HL-60 (cell line): ENCODE measurements around the gene STARD9.

Experiments
- DNase-seq, 2 experiments: peaks; one replicate each; pipeline ENCODE4 v3.0.0-alpha.2; 2010 to 2020; ENCODE audit warnings: low read depth in 1 of 2, low spot score in 1 of 2
- H3K27ac ChIP-seq: fragments of 250-450 bp; sonication (Bioruptor Pico); replicated peaks from 2 replicates; pipeline ENCODE4 v1.5.1; 2020; ENCODE audit warnings: mild to moderate bottlenecking, moderate library complexity
- H3K27me3 ChIP-seq: fragments of 250-450 bp; sonication (Bioruptor Pico); 2 replicates; pipeline ENCODE4 v1.5.1; 2021; ENCODE audit warnings: mild to moderate bottlenecking, moderate library complexity; ENCODE audit not compliant: insufficient read depth, poor library complexity, severe bottlenecking
- H3K4me3 ChIP-seq: replicated peaks from 2 replicates; pipeline ENCODE4 v1.5.1; 2011; ENCODE audit warnings: mild to moderate bottlenecking, control low read depth, low read length; ENCODE audit not compliant: insufficient read depth
- CTCF ChIP-seq: IDR thresholded peaks from one replicate; pipeline ENCODE4 v1.5.1; 2011; ENCODE audit warnings: low read length, control low read depth, inconsistent platforms; ENCODE audit not compliant: insufficient read depth
- GABPA ChIP-seq: IDR thresholded peaks from 2 replicates; pipeline ENCODE4 v1.6.1; 2012; ENCODE audit warnings: low read depth
- POLR2AphosphoS5 ChIP-seq: IDR thresholded peaks from 2 replicates; pipeline ENCODE4 v1.6.1; 2012; ENCODE audit warnings: low read depth
- REST ChIP-seq: IDR thresholded peaks from 2 replicates; pipeline ENCODE4 v1.6.1; 2012; ENCODE audit warnings: low read depth; ENCODE audit not compliant: insufficient replicate concordance
- SPI1 ChIP-seq: IDR thresholded peaks from 2 replicates; pipeline ENCODE4 v1.6.1; 2012; ENCODE audit warnings: low read depth, mild to moderate bottlenecking, borderline replicate concordance

The STARD9 gene

GRCh38 chr15:42578984-42579537 lies 3.7 kb downstream of the STARD9 start:
- H3K27me3 ChIP-seq, result no peaks in the 10 kb centered on the region
- no peak overlapping the region for H3K27ac ChIP-seq
- no peak for TF ChIP-seq SPI1
- TF ChIP-seq REST, result no peak
- no peak for TF ChIP-seq CTCF
- no peak for TF ChIP-seq GABPA
- TF ChIP-seq POLR2AphosphoS5, result no peak
- DNase-seq, result no peak
- no peak overlapping the region for H3K4me3 ChIP-seq

- H3K27me3 ChIP-seq, result no peaks in the 10 kb centered on the region
- H3K27ac ChIP-seq, result no peak overlapping the region
- no peak for TF ChIP-seq POLR2AphosphoS5
- TF ChIP-seq REST, result no peak
- TF ChIP-seq CTCF, result no peak
- TF ChIP-seq GABPA, result no peak
- H3K4me3 ChIP-seq, result peak overlapping the region; percentile 54
- DNase-seq, result peak in 1 of 2 experiments; percentile 82
Measured at GRCh38 chr15:42581272-42581730, 5.9 kb downstream of the STARD9 start.

- Histone ChIP-seq H3K4me3 (no peak overlapping the region), H3K27ac (no peak overlapping the region), H3K27me3 (no peaks in the 10 kb centered on the region)
- TF ChIP-seq POLR2AphosphoS5, result no peak
- TF ChIP-seq SPI1, result no peak
- no peak for TF ChIP-seq GABPA
- TF ChIP-seq REST, result no peak
- no peak for TF ChIP-seq CTCF
- DNase-seq, result no peak
Measured at GRCh38 chr15:42582569-42583375, 7.4 kb downstream of the STARD9 start.
